Activated CD8-positive, alpha-beta memory T cell treated with anti-CD3 and anti-CD28 coated beads for 48 hours (primary cell): ENCODE data around the gene ADPRHL1.

Experiments
- DNase-seq, 3 experiments: peaks; one replicate each; pipeline ENCODE4 v3.0.0-alpha.2; 2020; ENCODE audit warnings: low read depth in 2 of 3, low spot score in 2 of 3

The ADPRHL1 gene

DNA sequence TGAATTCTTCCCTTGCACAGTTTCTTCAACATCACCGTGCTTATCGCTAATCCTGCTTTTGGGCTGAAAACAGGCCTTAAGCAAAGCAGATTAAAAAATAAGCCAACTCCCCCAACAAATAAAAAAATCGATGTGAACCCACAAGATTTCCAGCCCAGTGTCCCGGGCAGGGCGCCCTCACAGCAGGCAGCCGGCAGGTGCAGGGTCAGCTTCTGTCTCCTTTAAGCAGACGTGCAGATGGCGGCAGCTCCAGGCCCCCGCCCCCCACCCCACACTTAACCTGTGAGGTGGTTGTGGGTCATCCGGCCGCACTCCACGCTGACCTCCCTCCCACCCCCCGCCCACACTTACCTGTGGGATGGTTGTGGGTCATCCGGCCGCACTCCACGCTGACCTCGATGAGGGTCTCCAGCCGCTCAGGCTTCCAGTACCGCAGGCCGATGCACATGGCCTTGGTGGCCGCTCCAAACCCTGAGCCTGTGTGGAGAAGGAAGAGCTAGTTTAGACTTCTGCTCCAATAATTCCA is 19.8 kb downstream of the ADPRHL1 start:
- no peak for DNase-seq

- DNase-seq, result no peak
Measured at GRCh38 chr13:113432506-113433270, 20.6 kb downstream of the ADPRHL1 start.

DNA sequence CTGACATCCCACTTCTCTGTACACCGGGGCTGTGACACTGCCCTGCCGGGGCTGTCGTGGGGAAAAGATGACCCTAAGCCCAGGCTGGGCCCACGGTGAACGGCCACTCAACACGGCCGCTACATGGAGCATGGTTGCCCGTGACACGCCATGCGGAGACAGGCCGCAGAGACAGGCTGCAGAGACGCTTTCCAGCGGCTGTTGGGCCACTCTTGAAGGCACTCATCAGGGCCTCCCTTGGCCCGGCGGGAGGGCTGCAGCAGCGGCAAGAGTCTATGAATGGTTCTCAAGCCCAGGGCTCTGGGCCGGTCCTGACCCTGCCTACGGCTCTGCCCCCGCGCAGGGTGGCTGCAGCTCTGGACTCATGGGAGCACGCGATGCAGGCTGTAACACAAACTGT is 22.1 kb downstream of the ADPRHL1 start:
- DNase-seq, result no peak

DNA sequence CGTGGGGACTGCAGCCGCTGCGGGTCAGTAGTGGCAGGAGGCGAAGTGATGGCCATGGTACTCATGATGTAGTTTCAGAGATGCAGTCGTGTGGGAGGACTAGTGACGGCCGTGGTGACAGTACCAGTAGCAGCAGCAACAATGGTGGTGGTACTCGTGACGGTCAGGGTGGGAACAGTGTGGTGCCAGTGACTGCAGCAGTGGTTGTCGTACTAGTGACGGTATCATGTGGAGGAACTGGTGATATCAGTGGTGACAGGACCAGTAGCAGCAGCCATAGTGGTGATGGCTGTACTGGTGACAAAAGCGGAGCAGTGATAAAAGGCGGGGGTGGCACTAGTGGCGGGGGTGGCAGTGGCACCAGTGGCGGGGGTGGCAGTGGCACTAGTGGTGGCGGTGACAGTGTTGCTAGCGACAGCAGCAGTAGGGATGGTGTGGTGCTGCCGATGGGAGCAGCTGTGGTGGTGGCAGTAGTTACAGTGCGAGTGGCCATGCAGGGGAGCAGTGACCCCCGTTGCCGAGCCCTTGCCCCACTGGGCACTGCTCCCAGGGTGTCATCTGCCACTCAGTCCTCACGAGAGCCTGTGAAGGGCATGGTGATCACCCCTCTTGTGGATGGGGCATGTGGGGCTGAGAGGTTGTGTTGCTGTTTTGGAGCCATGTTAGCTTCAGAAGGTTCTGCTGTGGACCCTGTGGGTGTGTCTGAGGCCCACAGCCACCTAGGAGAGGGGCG is 22.7 kb downstream of the ADPRHL1 start:
- no peak for DNase-seq

DNA sequence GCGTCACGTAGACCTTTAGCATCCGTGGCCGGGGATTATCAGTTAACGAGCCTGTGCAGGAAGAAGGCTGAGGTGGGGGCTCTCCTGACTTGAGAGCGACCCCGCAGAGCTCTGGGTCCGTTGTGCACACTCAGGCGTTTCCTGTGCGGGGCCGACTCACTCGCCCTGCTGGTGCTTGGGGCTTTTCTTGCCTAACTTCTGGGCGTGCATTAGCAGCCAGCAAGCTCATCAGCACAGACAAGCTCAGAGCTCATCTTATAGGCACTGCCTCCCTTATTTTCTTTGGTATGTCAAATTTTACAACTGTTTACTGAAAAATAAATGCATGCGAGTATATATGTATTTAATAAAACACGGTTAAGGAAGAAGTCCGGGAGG is 23.7 kb downstream of the ADPRHL1 start:
- no peak for DNase-seq

GRCh38 chr13:113428871-113429607 is 24.2 kb downstream of the ADPRHL1 start:
- no peak for DNase-seq

DNA sequence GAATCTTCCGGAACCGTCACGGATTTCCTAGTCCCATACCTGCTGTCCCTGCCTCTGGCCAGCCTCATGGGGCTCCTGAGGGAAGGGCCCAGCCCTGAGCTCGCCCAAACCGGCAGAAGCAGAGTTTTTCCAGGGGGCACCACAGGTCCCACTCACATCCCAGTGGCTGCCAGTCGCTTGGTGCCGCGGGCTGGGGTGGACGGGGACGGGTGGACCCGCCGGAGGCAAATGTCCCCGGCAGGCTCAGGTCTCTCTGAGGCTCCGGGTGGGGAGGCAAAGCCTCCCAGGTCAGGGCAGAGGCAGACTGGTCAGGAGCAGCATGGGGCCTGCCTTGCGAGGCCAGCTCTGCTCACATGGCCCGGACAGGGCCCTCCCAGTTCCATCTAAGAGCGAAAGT is 24.8 kb downstream of the ADPRHL1 start:
- DNase-seq, result no peak

- DNase-seq, result no peak
Measured at GRCh38 chr13:113427562-113428468, 25.5 kb downstream of the ADPRHL1 start.

DNA sequence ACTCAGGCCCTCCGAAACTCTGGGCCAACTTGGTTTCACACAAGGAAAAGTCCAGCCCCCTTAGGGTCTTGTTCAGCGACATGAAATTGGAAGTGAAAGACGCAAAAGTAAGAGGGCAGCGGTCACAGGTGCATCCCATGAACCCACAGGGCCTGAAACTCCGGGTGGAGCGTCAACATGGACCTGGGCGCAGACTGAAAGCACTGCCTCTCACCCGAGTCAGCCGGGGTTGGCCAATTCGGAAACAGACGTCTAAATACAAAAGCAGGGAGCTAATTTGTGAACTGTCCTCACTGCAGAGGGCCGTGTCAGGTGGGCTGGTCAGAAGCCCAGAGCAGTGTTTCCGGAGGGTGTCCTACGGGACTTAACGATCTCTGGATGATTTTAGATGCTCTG is 26.7 kb downstream of the ADPRHL1 start:
- no peak for DNase-seq

GRCh38 chr13:113425941-113426590 is 27.2 kb downstream of the ADPRHL1 start:
- DNase-seq, result no peak

GRCh38 chr13:113423520-113424163 is 29.6 kb downstream of the ADPRHL1 start:
- DNase-seq, result no peak

- no peak for DNase-seq
Measured at GRCh38 chr13:113422807-113423519, 30.3 kb downstream of the ADPRHL1 start.

GRCh38 chr13:113421673-113422270 is 31.5 kb downstream of the ADPRHL1 start:
- no peak for DNase-seq

DNA sequence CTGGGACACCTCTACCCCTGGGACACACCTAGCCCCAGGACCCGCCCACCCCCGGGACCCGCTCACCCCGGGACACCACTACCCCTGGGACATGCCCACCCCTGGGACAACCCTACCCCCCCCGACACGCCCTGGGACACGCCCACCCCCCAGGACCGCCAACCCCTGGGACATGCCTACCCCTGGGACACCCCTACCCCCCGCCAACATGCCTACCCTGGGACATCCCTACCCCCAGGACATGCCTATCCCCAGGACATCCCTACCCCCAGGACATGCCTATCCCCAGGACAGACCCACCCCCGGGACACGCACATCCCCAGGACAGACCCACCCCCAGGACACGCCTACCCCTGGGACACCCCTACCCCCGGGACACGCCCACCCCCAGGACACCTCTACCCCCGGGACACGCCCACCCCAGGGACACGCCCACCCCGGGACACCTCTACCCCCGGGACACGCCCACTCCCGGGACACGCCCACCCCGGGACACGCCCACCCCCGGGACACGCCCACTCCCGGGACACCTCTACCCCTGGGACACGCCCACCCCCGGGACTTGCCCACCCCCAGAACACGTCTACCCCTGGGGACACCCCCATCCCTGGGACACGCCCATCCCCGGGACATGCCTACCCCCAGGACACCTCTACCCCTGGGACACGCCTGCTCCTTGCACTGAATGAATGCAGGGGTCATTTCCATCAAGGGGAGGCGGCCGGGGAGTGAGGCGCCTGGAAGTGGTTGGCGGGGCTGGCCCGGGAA is 32.3 kb downstream of the ADPRHL1 start:
- no peak for DNase-seq

DNA sequence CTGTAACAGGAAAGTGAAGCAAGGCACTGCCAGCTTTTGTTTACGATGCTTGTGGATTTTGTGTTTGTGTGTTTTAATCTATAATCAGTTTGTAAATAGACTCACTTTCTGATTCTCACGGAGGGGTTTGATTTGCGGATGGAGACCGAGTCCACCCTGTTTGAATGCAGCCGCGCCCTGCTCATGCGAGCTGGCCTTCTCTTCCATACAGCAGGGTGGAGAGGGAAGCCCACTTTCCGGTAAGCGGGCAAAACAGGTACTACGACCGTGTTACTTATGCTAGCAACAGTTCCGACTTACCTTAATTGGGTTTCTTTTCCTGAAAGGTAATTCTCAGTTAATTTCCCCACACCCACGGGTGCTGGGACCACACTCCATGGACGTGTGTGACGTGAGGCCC is 33.1 kb downstream of the ADPRHL1 start:
- DNase-seq, result no peak

GRCh38 chr13:113419531-113420193 is 33.6 kb downstream of the ADPRHL1 start:
- no peak for DNase-seq

GRCh38 chr13:113418722-113419049 is 34.6 kb downstream of the ADPRHL1 start:
- no peak for DNase-seq
